Thoracic aorta (tissue), 2 donors: ENCODE data around the gene DISP3. TPM values are rescaled to one million over a fixed set of nuclear protein-coding genes. Genes with fewer than 3 reads are reported as not detected.

Experiments
- ATAC-seq: fragments of 150-250 bp; one replicate; pipeline ENCODE4 v1.8.0; 2017; ENCODE audit warnings: low read depth; ENCODE audit not compliant: insufficient number of reproducible peaks, low FRiP score
- DNase-seq: peaks from one replicate; pipeline ENCODE4 v3.0.0-alpha.2; 2020; ENCODE audit warnings: low spot score
- H3K27ac ChIP-seq, 2 donors: fragments of 200-600 bp; sonication (generic); 1 replicate in 1 of 2; 2 replicates in 1 of 2; pipeline ENCODE4 v1.5.1; 2016; ENCODE audit warnings: mild to moderate bottlenecking in 2 of 2, moderate library complexity in 2 of 2
- H3K27me3 ChIP-seq: fragments of 200-600 bp; sonication (generic); replicated peaks from 2 replicates; pipeline ENCODE4 v1.6.0; 2016; ENCODE audit warnings: mild to moderate bottlenecking; ENCODE audit not compliant: insufficient read depth
- H3K36me3 ChIP-seq: fragments of 200-600 bp; sonication (generic); one replicate; pipeline ENCODE4 v1.5.1; 2016
- H3K4me1 ChIP-seq, 2 donors: fragments of 200-600 bp; sonication (generic); 1 replicate in 1 of 2; 2 replicates in 1 of 2; pipeline versions ENCODE4 v1.5.1 to v1.6.0; 2016; ENCODE audit warnings: low read depth in 2 of 2, mild to moderate bottlenecking in 1 of 2; ENCODE audit not compliant: control insufficient read depth in 1 of 2
- H3K4me3 ChIP-seq: fragments of 200-600 bp; sonication (generic); 2 replicates; pipeline ENCODE4 v1.5.1; 2016; ENCODE audit warnings: mild to moderate bottlenecking
- H3K9me3 ChIP-seq: fragments of 200-600 bp; sonication (generic); 2 replicates; pipeline ENCODE4 v1.5.1; 2016
- CTCF ChIP-seq: fragments of 200-600 bp; sonication (generic); IDR thresholded peaks from one replicate; pipeline ENCODE4 v1.5.1; 2019; ENCODE audit warnings: antibody characterized with exemption
- total RNA-seq, 2 donors: library from RNA; depleted of rRNA; stranded (reverse); fragments of >200 nt; gene quantifications; one replicate each; pipeline versions ENCODE4 v1.1.0 to v1.2.3, GENCODE V29; 2016

The DISP3 gene
- total RNA-seq, 2 donors from 2014 or later = not detected

GRCh38 chr1:11434501-11434900 lies 44.5 kb upstream of the DISP3 start:
- TF ChIP-seq CTCF = no peak
- DNase-seq = no peak
- no peak overlapping the region for H3K4me3 ChIP-seq
- H3K9me3 ChIP-seq = no peaks in the 10 kb centered on the region
- no peak for ATAC-seq
- no peaks in the 10 kb centered on the region for H3K36me3 ChIP-seq
- no peak overlapping the region for H3K27ac ChIP-seq
- no peaks in the 10 kb centered on the region for H3K27me3 ChIP-seq
- H3K4me1 ChIP-seq = no peaks in the 10 kb centered on the region

- H3K27ac ChIP-seq = no peak overlapping the region
- no peaks in the 10 kb centered on the region for H3K27me3 ChIP-seq
- no peaks in the 10 kb centered on the region for H3K36me3 ChIP-seq
- ATAC-seq (no peak), DNase-seq (no peak)
- no peak for TF ChIP-seq CTCF
- H3K9me3 ChIP-seq = no peaks in the 10 kb centered on the region
- H3K4me1 ChIP-seq = no peaks in the 10 kb centered on the region
- no peak overlapping the region for H3K4me3 ChIP-seq
Observed at GRCh38 chr1:11434926-11435325, 44.0 kb upstream of the DISP3 start.

- no peaks in the 10 kb centered on the region for H3K9me3 ChIP-seq
- no peak for TF ChIP-seq CTCF
- no peak overlapping the region for H3K4me3 ChIP-seq
- no peaks in the 10 kb centered on the region for H3K27me3 ChIP-seq
- no peaks in the 10 kb centered on the region for H3K36me3 ChIP-seq
- no peak for DNase-seq
- no peak for ATAC-seq
- H3K27ac ChIP-seq = no peak overlapping the region
- H3K4me1 ChIP-seq = no peaks in the 10 kb centered on the region
Observed at GRCh38 chr1:11438996-11439395, 40.0 kb upstream of the DISP3 start.

GRCh38 chr1:11441211-11441952 lies 37.6 kb upstream of the DISP3 start:
- H3K27me3 ChIP-seq = no peaks in the 10 kb centered on the region
- no peak for ATAC-seq

GRCh38 chr1:11443043-11443442 lies 35.9 kb upstream of the DISP3 start:
- TF ChIP-seq CTCF = no peak
- no peaks in the 10 kb centered on the region for H3K27me3 ChIP-seq

More at GRCh38 chr1:11441211-11441952, 37.6 kb upstream of the DISP3 start:
- no peak overlapping the region for H3K27ac ChIP-seq
- H3K4me1 ChIP-seq = no peaks in the 10 kb centered on the region
- no peak for DNase-seq
- H3K36me3 ChIP-seq = no peaks in the 10 kb centered on the region
- H3K9me3 ChIP-seq = no peaks in the 10 kb centered on the region
- no peak for TF ChIP-seq CTCF
- no peak overlapping the region for H3K4me3 ChIP-seq

More at GRCh38 chr1:11443043-11443442, 35.9 kb upstream of the DISP3 start:
- H3K27ac ChIP-seq = no peak overlapping the region
- H3K9me3 ChIP-seq = no peaks in the 10 kb centered on the region
- no peak for ATAC-seq
- no peak for DNase-seq
- H3K4me1 ChIP-seq = no peaks in the 10 kb centered on the region
- H3K36me3 ChIP-seq = no peaks in the 10 kb centered on the region
- no peak overlapping the region for H3K4me3 ChIP-seq
